GM19455 (cell line): Measurements from ENCODE around the gene GIMAP6.
"Not testable (repeated sequence)": the region's sequence is repeated elsewhere in the genome, so short reads cannot be mapped to it uniquely, and the experiment has no call there.

ENCODE experiments used
- ATAC-seq: cut with Tn5 transposase; IDR thresholded peaks from one replicate; pipeline ENCODE4 v1.9.1; 2021; ENCODE audit not compliant: unreplicated experiment

The GIMAP6 gene

DNA sequence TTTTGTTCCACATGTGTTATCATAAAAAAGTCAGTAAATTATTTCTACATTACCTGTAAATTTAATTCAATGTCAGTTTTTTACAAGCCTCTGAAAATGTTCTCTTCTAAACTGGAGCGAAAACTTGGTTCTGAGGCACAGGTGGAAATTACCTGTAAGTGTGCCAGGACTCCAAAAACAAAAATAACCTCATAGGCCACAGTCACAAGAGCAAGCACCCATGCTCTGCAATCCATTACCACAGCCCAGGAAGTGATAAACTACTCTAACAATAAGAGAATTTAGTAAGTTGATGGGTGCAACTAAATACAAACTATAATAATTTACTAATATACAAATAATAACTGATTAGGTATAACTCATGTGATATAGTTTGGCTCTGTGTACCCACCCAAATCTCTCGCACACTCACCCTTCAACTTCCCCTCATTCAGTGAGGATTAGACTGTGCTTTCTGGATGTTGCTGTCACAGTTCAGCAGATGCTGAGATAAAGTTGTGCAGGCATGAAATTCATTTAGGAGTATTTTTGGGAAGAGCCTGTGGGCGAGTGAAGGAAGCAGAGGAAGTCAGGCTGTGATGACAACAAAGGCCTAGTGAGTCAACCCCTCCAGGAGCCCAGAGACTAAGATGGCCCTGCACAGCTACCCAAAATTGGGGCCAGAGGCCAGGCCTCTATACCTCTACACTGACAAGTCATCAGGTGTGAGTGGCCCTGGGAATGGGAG is 16.3 kb upstream of the GIMAP6 start:
- ATAC-seq = no peak

DNA sequence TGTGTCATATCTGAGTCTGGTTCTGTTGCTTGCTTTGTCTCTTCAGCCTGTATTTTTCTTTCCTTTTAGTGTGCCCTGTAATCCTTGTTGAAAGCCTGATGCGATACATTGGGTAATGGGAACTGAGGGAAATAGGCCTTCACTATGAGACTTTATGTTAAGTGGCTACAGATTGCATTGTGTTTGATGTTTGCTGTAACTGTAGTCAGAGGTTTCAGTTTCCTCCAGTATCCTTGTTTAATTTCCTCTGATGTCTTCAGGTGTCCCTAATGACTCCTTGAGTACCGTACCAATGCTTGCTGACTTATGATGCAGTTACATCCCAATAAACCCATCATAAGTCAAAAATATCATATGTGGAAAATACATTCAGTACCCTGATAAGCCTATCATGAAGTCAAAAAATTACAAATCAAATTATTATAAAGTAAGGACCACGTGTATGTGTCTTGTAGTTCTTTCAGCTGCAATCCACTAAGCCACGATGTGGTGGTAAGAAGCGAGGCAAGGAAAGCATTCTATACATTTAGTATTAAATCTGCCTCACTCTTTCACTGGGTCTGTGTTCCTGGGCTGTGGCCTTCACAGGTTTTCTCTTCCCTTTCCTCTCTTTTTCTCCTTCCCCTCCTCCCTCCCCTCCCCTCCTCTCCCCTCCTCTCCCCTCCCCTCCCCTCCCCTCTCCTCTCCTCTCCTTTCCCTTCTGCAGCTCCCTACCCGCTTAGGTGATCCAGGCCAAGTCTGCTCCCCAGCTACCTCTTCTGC is 13.3 kb upstream of the GIMAP6 start:
- ATAC-seq = no peak

DNA sequence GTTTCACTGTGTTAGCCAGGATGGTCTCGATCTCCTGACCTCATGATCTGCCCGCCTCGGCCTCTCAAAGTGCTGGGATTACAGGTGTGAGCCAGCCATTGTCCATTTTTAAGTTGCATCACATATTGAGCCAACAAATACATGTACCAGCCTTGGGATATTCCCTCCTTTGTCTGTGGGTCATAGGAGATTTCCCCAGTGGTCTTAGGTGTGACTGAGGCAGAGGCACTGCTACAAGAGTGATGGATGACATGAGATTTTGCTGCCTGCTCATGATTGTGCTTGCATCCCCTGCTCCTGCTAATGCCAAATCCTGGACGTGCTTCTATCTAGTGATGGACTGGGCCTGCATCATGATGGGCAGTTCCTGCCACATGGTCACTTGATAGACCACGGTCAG is 10.7 kb upstream of the GIMAP6 start:
- ATAC-seq = no peak

DNA sequence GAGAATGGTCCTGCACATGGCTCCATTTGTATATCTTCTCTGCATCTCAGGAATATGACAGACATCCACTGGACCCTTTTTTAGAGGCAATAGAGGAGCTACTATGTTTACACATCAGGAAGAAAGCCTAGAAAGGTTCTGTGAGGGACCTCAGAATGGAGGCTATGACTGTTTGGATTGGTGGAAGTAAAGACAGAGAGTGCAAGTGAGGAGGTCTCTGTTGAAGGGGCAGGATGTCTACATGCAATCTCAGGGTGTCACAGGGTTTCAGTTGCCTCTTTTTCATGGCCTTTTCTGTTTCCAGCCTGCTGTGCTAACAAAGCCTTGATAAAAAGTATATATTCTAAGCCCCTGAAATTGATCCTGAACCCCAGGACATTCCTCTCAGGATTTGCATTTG is 9.7 kb upstream of the GIMAP6 start:
- ATAC-seq = no peak

DNA sequence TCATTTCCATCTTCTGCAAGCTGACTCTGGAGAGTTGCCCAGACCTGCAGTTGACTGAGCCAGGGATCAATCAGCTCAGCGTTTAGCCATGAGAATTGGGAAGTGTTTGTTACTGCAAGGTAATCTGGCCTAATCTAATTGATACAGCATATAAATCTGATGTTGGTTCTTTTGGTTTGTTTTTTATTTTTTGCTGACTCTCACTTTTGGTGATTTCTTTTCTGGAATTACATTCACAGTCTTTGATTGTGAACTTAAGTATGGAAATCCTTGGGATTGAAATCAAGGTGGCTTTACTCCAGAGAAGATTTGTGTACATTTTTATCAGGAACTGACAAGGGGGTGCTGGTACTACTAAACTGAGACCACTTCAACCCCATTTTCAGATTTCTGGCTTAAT is 1.7 kb upstream of the GIMAP6 start:
- no peak for ATAC-seq

DNA sequence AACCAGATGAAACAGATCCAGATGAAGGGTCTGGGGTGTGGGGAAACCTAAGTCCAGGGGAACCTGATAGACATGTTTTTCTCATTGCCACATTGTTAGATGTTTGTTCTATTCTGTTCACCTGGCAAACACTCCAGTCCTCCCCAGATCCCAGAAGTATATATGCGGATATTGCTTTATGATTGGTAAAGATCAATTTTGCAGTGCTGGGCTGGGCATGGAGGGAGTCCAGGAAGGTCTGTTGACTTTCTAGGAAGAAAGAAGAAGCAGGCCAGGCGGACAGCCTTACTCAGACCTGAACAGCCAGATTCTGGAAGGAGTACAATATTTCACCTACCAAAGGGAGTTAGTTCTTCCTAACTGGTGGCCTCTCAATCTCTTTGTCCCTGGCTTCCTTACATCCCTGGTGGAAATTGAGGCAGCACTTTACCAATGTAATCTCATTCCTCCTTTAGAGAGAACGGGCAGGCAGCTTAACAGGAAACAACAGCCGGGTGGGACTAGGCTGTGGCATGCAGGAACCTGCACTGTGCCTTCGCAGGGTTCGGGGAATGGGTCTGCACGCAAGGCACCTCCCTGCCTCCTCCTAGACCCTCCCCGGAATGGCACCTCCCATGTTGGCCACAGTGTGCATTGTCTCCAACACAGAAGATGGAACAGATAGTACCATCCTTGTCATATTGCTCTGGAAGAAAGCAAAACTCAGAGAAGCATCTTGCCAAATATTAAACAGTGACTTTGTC is 930 bp downstream of the GIMAP6 start:
- no peak for ATAC-seq

DNA sequence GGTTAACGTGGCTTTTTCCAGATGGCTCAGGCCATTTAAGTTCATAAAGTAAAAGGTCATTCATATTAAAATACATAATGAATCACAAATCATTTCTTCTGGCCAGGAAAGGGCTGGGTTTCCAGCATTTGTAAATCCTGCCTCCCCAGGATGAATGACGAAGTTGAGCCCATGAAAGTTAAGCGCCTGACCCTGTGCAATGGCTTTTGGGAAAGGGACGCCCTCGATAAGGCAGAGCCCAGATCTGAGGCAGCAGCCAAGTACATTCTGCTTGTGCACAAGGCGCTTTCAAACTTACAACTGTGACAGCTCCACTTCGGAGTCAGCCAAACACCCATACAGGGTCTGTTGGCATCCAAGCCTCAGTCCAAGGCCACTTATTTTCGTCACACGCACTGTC is 2.8 kb downstream of the GIMAP6 start:
- ATAC-seq = no peak

DNA sequence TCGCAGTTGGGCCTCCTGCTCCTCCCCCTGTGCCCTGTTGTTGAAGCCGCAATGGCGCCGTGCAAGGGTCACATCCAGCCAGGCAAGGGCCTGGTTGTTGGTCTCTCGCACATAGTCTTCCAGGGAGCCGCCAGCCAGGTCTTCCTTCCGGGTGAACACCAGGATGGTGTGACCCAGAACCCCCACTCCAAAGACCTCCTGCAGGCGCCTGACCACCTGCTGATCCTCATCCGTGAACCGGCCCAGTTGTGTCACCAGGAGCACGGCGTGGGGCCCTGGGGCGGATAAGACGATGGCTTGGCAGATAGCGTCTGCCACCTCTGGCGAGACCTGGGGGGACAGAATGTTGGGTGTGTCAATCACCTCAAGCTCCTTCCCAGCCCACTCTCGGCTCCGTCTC is 4.2 kb downstream of the GIMAP6 start:
- ATAC-seq = no peak

DNA sequence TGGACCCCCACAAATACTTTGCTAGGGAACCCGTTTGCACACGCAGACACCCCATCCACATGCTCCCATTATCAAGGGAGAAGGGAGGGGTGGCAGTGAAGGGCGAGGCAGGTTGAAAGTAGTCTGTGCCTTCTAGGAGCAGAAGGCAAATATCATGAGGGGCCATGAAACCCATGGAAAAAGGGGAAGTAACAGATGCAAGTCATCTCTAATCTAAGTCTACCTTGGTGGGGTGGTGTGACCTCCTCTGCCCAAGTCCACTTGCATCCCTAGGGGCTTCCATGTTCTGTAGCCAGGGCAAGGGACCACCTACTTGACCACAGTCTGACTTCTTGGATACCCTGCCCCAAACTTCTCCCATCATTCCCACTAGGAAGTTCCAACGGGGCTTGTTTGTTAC is 5.5 kb downstream of the GIMAP6 start:
- ATAC-seq = no peak

DNA sequence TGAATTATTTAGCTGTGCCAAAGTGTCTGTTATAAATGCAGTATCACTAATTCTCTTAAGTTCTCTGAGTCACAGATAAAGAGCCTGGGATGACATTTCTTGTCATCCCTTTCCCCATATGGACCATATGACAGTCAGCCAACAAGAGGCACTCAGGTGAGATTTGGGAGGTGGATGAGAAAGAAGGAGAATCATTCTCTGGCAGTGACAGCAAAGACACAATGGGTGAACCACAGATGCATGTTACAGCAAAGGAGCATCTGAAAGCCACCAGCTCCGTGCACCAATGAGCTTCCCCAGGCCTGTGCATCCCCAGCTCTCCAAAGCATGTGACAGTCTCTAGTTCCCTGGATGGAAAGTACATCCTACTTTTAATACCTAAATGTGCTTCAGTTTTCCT is 10.8 kb downstream of the GIMAP6 start:
- no peak for ATAC-seq

DNA sequence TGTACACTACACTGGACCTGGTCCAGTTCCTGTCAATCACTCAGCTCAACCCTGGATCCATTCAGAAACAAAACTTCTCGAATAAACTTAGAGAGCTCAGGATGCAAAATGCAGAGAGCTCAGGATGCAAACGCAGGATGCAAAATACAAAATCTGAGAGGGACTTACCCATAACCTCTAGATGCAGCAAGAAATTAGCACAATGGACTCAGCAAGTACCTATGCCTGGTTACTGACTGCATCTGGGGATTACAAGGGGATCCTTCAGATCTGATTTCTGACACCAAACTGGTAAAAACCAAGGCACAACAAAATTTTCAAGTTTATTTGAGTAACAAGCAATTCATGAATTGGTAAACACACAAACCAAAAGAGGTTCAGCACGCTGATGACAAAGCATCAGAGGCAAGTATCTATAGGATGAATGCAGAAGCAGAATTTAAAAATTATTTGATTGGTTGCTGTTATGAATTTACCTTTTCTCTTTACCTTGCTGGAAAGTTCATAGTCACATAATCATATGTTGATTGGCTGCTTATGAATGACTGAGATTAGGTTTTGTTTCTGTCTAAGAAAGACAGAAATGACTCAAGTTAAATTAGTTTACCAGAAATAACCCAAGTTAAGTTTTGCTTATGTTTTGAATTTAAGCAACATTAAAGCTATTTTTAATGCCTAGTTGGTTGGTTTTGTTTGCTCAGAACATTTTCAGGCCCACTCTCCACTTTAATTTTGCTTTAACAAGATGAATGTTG is 11.4 kb downstream of the GIMAP6 start:
- ATAC-seq = no peak

DNA sequence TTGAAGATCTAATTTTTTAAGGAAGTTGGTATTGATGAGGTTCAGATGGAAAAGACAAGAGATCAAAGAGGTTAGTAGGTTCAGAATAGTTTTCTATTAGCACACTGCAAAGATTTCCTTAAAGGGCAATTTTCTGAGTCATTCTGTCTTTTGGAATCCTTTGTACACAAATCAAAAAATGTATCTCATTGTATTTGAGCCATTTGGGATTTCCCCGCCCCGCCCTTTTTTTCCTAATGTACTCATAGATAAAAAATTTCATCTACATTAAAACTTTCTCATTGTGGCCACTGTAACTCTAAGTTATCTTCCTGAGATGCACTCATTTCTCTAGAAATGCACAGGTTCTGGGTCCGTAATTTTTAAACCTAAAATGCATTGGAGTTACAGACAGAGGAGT is 12.1 kb downstream of the GIMAP6 start:
- ATAC-seq = no peak

DNA sequence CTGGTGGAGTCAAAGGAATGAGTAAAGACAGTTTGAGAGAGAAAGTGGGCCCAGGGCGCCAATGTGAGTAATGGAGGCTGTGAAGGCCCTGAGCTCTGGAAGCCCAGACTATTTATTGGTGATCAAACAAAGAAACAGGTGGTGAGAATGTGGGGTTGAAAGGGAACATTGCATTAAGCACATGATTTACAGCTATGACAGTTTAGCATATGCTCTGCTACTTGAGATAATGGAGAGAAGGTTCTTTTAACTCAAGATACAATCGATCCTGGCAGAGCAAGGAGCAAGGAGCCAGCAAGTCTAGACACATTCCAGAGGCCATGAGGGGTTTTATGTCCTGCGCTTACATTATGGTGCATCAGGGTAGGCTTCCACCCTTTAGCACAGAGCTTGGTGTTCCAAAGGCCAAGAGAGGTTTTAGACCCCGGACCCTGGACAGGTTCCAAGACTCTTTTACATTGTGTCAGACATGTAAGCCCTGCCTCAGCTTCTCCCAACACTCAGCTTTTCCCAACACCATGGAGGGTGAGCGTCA is 16.9 kb downstream of the GIMAP6 start:
- not testable (repeated sequence) for ATAC-seq

DNA sequence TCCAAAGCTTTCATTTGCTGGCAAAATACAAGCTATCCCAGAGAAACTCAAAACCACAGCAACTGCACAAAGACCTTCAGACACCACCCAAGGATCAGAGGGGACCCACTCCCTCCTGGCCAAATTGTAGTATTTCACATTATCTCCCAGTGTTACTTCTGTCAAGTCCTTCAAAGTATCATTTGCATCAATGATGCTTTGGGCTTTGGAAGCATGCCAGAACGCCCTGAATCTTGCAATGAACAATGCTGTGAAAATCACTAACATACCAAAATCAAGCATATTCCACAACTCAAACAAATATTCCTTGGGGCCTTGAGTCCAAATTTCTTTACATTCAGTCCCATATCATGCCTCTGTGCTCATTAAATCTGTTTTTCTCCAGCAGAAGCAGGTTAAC is 17.8 kb downstream of the GIMAP6 start:
- ATAC-seq = not testable (repeated sequence)

DNA sequence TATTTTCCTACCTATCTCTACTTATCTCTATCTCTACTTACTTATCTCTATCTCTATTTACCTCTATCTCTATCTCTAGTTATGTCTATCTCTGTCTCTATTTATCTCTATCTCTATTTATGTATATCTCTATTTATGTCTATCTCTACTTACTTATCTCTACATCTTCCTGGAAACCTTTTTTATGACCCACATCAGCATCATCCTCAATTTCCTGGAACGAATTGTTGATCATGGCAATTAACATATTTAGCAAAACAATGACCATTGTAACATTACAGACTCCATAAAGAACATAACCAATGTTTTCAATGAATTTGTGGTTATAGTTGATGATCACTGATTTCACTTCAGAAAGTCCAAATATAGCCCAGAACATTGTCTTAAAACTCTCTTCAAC is 18.3 kb downstream of the GIMAP6 start:
- no peak for ATAC-seq

DNA sequence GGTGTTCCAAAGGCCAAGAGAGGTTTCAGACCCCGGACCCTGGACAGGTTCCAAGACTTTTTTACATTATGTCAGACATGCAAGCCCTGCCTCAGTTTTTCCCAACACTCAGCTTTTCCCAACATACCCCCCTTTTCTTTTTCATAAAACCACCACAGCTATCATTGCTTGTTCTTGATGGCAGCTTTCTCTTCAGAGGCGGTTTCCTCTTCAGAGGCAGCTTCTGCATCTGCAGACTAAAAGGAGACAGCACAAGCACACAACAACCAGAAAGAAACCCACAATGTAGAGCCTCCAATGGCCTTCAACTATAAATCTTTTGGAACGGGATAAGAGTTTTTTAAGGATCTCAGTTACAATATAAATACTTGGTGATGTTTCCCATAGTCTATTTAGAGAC is 19.3 kb downstream of the GIMAP6 start:
- ATAC-seq = no peak

DNA sequence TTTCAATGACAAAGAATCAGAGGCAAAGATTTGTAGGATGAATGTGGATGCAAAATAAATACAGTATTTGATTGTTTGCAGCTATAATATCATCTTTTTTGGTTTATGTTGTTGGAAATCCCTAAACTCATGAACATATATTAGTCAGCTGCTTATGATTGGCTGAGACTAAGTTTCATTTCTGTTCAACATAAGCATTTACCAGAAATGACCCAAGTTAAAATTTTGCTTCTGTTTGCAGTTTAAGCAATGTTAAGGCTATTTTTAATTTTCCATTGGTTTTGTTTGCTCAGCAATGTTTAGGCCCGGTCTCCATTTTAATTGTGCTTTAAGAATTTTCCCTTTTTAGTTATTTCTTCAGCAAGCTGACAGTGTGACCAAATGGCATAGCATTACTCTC is 22.0 kb downstream of the GIMAP6 start:
- no peak for ATAC-seq

DNA sequence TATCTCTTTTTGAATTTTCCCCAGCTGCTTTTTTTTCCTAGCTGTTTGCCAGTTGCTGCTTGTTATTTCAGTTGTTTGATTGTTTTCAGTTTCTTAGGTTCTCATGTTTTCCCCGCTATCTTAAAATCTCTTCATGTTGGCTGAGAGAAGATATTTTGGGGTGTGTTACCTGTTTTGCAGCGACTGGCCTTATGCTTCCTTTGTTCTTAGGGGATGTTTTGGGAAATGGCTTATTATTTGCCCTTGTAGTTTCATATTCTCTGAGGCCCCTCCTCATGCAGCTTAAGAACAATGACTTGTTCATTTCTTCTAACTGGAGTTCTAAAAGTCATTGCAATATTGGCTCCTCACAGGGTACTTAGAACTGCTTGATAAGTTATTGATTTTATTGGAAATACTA is 28.6 kb downstream of the GIMAP6 start:
- ATAC-seq = not testable (repeated sequence)

DNA sequence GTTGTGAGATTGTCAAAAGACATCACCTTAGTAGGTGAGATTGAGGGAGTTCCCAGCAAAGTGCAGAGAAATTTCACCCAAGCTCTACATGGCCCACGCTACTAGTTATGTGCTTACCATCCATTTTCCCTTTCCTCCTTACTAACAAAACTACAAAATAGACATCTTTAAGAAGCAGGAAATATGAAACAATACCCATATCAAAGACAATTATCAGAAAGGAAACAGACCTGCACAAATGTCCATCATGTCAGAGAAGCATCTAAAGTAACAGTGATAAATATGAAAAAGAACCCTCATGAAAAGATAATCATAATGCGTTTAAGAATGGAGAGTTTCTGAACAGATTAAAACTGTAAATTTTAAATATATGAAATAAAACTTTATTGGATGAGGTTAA is 36.8 kb downstream of the GIMAP6 start:
- no peak for ATAC-seq

DNA sequence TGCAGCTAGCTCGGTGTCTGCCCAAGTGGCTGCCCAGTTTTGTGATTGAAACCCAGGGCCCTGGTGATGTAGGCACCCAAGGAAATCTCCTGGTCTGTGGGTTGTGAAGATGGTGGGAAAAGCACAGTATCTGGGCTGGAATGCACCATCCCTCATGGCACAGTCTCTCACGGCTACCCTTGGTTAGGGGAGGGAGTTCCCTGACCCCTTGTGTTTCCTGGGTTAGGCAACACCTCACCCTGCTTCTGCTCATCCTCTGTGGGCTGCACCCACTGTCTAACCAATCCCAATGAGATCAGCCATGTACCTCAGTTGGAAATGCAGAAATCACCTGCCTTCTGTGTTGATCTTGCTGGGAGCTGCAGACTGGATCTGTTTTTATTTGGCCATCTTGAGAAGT is 37.4 kb downstream of the GIMAP6 start:
- ATAC-seq = no peak

DNA sequence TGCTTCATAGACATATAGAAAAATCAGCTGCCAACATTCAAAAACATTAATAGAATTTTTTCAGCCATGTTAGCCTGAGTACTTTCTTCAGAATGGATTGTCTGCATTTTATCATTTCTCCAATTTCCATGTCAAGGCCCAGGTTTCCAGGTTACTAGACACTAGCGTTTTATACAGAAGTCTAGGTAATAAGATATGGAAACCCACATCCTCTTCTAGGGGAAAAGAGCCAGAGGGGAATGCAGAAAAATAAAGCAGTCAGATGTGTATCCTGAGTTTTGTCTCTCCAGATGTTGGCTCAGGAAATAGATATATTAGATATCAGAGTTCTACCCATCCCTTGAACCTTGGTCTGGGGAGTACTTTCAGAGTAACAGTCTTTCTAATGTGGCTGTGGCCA is 44.6 kb downstream of the GIMAP6 start:
- no peak for ATAC-seq
